ENCODE data around the gene CDH23. TPM values are rescaled to one million over a fixed set of nuclear protein-coding genes. Genes with fewer than 3 reads are reported as not detected.

CDH23 gene
- total RNA-seq, 2 donors from 2014 or later: 3.9 to 4.4 TPM

DNA sequence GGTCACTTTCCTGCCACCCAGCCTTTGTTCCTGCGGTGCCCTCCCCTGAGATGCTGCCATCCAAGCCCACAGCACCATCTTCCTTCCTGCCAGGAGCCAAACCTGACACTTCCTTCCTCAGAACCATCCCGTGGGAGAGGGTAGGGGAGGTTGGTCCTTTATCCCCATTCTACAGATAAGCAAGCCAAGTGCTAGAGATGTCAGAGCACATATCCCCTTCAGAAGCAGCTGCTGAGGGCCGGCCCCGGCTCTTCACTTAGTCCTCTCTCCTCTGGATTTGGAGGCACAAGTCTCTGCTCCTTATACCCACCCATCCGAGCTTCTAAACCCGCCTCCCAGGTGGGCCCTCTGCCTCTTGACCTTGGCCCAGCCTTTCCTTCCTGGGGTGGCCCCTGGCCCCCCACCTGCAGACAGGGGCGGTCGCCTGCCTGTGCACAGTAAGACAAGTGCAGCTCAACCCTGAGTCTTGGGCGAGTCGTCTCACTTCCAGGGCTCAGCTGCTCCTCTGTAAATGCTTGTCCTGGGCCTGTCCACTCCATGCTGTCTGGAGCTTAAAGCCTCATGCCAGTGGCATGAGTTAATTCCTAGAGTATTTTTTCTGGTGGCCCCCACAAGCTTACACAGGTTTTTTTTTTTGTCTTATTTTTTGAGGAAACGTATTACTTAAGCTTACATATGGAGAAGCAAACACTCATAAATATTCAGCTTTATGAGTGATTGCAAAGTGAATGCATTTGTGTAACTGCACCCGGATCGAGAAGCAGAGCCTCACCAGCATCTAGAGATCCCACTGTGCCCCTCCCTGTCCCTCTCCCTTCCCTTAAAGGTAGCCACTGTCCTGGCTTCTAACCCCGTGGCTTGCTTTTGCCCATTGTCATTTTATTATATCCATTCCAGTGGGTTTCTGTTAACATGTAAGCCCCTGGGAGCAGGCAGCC, 125.1 kb downstream of the CDH23 start:
- H3K4me3 ChIP-seq: no peak overlapping the region
- H3K4me1 ChIP-seq: no peaks in the 10 kb centered on the region
- no peaks in the 10 kb centered on the region for H3K36me3 ChIP-seq
- H3K9me3 ChIP-seq: no peaks in the 10 kb centered on the region
- DNase-seq (ENCODE audit: low spot score): no peak
- TF ChIP-seq, protein P1, sequence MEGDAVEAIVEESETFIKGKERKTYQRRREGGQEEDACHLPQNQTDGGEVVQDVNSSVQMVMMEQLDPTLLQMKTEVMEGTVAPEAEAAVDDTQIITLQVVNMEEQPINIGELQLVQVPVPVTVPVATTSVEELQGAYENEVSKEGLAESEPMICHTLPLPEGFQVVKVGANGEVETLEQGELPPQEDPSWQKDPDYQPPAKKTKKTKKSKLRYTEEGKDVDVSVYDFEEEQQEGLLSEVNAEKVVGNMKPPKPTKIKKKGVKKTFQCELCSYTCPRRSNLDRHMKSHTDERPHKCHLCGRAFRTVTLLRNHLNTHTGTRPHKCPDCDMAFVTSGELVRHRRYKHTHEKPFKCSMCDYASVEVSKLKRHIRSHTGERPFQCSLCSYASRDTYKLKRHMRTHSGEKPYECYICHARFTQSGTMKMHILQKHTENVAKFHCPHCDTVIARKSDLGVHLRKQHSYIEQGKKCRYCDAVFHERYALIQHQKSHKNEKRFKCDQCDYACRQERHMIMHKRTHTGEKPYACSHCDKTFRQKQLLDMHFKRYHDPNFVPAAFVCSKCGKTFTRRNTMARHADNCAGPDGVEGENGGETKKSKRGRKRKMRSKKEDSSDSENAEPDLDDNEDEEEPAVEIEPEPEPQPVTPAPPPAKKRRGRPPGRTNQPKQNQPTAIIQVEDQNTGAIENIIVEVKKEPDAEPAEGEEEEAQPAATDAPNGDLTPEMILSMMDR (IDR thresholded peaks at IDR 0.05): no peak
- H3K27ac ChIP-seq: no peak overlapping the region
- no peaks in the 10 kb centered on the region for H3K27me3 ChIP-seq

GRCh38 chr10:71522442-71523144, 125.9 kb downstream of the CDH23 start:
- TF ChIP-seq, protein P1 (IDR thresholded peaks at IDR 0.05): no peak
- H3K27ac ChIP-seq: no peak overlapping the region
- no peaks in the 10 kb centered on the region for H3K9me3 ChIP-seq
- H3K27me3 ChIP-seq: no peaks in the 10 kb centered on the region
- no peaks in the 10 kb centered on the region for H3K36me3 ChIP-seq
- DNase-seq (ENCODE audit: low spot score): no peak
- H3K4me1 ChIP-seq: no peaks in the 10 kb centered on the region
- H3K4me3 ChIP-seq: no peak overlapping the region

- Histone ChIP-seq H3K27me3 (no peaks in the 10 kb centered on the region), H3K4me1 (no peaks in the 10 kb centered on the region), H3K36me3 (no peaks in the 10 kb centered on the region), H3K4me3 (no peak overlapping the region), H3K27ac (no peak overlapping the region), H3K9me3 (no peaks in the 10 kb centered on the region)
- no peak for DNase-seq (ENCODE audit: low spot score)
- TF ChIP-seq, protein P1 (IDR thresholded peaks at IDR 0.05): no peak
These were observed 127.0 kb downstream of the CDH23 start for GRCh38 chr10:71523756-71524155.

DNA sequence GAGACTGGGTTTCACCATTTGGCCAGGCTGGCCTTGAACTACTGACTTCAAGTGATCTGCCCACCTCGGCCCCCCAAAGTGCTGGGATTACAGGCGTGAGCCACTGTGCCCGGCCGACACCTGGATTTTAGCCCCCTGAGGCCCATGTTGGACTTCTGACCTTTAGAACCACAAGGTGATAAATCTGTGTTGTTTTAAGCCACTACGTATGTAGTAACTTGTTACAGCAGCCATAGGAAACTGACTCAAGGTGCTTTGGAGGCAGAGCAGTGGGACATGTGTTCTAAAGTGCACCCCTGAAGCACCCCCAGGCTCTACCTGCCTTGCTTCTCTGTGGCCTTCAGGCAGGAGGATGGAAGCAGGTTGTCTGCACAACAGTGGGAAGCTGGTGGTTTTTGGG, 128.4 kb downstream of the CDH23 start:
- DNase-seq (ENCODE audit: low spot score): no peak
- Histone ChIP-seq H3K27ac (no peak overlapping the region), H3K4me1 (no peaks in the 10 kb centered on the region), H3K27me3 (no peaks in the 10 kb centered on the region), H3K9me3 (no peaks in the 10 kb centered on the region), H3K36me3 (no peaks in the 10 kb centered on the region), H3K4me3 (no peak overlapping the region)
- TF ChIP-seq, protein P1 (IDR thresholded peaks at IDR 0.05): no peak

- Histone ChIP-seq H3K9me3 (no peaks in the 10 kb centered on the region), H3K36me3 (no peaks in the 10 kb centered on the region), H3K27me3 (no peaks in the 10 kb centered on the region), H3K27ac (no peak overlapping the region), H3K4me1 (no peaks in the 10 kb centered on the region), H3K4me3 (no peak overlapping the region)
- TF ChIP-seq, protein P1 (IDR thresholded peaks at IDR 0.05): no peak
- DNase-seq (ENCODE audit: low spot score): no peak
These were observed 129.0 kb downstream of the CDH23 start for GRCh38 chr10:71525721-71526120.

Measured in right atrium auricular region (tissue), 2 donors.